A549 treated with CORT108297 at 1 μM for 4 hours (cell line): ENCODE data around the gene NPM3. TPM values are rescaled to one million over a fixed set of nuclear protein-coding genes. Genes with fewer than 3 reads are reported as not detected.

Experiments
- total RNA-seq: library from RNA; stranded (reverse); fragments of 200-300 nt; extraction: Qiagen RNA extraction; gene quantifications from 5 replicates; pipeline ENCODE4 v1.2.3, GENCODE V29; 2022

Gene NPM3
- 102 to 129 TPM (median 121 TPM) in 5 replicates for total RNA-seq

GRCh38 chr10:101782811-101783735, at the start of gene NPM3:
Gene NPM3, minus strand, starts transcription at chr10:101783446. Its CDS starts 56 bp downstream, at chr10:101783390.

GRCh38 chr10:101818119-101818871, 35.0 kb upstream of the NPM3 start, which contains the start of gene OGA:
Gene OGA, minus strand, starts transcription at chr10:101818444. Its CDS starts 422 bp downstream, at chr10:101818022.

GRCh38 chr10:101775273-101776160, 7.7 kb downstream of the NPM3 start, which contains the start of gene FGF8:
Gene FGF8, minus strand, starts transcription at chr10:101776114. Its CDS starts 214 bp downstream, at chr10:101775900.

Other genes starting within 250 kb of the NPM3 start
- gene POLL, start 195.2 kb downstream of the NPM3 start, total RNA-seq: 12.3 to 19.2 TPM (median 18.5 TPM) in 5 replicates
- gene DPCD, start 195.1 kb downstream of the NPM3 start, total RNA-seq: 29.9 to 45.8 TPM (median 33.8 TPM) in 5 replicates
- gene FBXW4, start 88.3 kb downstream of the NPM3 start, total RNA-seq: 17.3 to 23.3 TPM (median 21.3 TPM) in 5 replicates
- not detected in 5 replicates for gene FGF8, start 7.3 kb downstream of the NPM3 start, total RNA-seq
- gene OGA, start 35.0 kb upstream of the NPM3 start, total RNA-seq: 64.1 to 85.5 TPM (median 67.9 TPM) in 5 replicates
- 0.58 to 1.1 TPM (median 0.70 TPM) in 5 replicates for gene KCNIP2, start 60.4 kb upstream of the NPM3 start, total RNA-seq